GM21529 (cell line): ENCODE measurements around the gene RPTOR.
A peak's percentile ranks its signal among the peaks of the same experiment; 100 is the strongest.
"Not testable (repeated sequence)": the region's sequence is repeated elsewhere in the genome, so short reads cannot be mapped to it uniquely, and the experiment has no call there.

Experiments
- ATAC-seq: cut with Tn5 transposase; IDR thresholded peaks from one replicate; pipeline ENCODE4 v1.9.1; 2021; ENCODE audit not compliant: unreplicated experiment

The RPTOR gene

DNA sequence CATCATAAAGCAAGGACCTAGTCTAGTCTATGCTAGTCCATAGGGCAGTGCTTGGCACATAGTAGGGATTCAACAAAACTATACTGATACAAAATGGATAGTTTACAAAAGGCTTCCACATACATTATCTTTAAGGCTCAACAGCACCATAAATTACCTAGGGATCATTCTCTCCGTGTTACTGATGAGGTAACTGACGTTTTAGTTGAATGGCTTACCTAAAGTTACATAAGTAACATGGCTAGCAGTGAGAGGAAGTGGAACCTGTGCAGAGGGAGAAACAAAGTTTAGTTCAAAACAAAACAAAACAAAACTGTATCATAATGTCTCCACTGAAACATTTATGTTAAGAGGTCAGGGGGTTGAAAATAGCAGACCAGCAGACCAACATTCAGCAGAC lies 7.9 kb downstream of the RPTOR start:
- ATAC-seq = no peak

DNA sequence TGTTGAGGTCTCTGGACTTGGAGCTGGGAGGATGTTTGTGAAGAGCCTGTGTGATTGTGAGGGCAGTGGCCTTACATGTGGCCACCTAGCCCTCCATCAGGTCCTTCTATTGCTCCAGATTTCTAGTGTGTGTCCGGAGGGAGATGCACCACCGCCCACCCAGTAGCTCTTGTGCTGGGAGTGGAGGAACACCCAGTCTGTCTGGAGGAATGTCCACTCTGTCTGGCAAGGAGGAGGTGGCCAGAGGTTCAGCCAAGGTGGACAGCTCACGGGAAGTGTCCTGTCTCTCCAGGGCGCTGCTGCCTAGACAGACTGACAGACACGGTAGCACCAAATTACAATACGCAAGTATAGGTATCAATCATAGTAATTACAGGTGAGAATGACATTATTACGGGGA lies 10.6 kb downstream of the RPTOR start:
- no peak for ATAC-seq

DNA sequence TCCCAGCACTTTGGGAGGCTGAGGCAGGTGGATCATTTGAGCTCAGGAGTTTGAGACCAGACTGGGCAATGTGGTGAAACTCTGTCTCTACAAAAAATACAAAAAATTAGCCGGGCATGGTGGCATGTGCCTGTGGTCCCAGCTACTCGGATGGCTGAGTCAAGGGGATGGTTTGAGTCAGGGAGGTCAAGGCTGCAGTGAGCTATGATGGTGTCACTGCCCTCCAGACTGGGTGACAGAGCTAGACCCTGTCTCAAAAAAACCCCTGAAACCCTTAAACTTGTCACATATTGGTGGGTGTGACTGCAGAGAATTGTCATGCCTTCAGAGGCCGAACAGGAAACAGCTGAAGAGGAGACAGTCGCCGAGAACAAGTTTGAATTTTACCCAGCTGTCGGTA lies 13.4 kb downstream of the RPTOR start:
- no peak for ATAC-seq

DNA sequence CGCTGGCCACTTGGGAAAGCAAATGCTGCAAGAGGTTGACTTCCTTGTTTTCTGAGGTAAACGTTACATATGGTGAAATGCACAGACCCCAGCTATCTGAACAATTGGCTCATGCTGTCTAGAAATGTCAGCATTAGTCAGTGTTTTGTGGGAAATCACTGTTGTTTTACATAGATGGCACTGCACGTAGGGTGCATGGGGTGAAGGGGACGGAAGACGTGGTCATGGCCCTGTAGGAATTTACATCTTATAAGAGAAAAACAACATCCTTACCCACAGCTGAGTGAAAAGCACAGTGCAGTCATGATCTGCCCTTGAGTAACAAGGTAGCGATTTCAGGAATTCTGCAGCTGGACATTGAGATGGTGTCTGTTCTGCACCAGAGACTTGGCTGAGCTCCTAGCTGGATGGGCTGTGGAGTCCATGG lies 15.2 kb downstream of the RPTOR start:
- ATAC-seq = no peak

DNA sequence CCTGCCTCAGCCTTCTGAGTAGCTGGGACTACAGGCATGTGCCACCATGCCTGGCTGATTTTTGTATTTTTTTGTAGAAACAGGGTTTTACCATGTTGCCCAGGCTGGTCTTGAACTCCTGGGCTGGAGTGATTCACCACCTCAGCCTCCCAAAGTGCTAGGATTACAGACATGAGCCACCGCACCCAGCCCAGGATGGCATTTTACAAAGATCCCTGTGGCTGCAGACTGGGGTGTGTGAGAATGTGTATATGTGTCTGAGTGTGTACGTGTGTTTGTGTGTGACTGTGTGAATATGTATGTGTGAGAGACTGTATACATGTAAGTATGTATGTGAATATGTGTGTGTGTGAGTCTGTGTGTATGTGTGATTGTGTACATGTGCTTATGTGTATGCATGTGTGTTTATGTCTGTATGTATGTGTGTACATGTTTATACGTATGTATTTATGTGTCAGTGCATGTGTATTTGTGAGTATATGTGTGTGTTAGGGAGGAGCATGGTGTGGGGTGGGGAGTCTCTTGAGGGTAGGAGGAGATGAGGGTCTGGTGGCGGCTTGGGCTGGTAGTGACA lies 17.0 kb downstream of the RPTOR start:
- no peak for ATAC-seq

DNA sequence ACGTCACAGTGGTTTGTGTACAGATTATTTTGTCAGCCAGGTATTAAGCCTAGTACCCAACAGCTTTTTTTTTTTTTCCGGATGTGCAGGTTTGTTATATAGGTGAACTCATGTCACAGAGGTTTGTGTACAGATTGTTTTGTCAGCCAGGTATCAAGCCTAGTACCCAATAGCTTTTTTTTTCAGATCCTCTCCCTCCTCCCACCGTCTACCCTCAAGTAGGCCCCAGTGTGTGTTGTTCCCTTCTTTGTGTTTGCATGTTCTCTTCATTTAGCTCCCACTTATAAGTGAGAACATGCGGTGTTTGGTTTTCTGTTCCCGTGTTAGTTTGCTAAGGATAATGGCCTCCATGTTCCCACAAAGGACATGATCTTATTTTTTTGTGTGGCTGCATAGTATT lies 19.9 kb downstream of the RPTOR start:
- no peak for ATAC-seq

DNA sequence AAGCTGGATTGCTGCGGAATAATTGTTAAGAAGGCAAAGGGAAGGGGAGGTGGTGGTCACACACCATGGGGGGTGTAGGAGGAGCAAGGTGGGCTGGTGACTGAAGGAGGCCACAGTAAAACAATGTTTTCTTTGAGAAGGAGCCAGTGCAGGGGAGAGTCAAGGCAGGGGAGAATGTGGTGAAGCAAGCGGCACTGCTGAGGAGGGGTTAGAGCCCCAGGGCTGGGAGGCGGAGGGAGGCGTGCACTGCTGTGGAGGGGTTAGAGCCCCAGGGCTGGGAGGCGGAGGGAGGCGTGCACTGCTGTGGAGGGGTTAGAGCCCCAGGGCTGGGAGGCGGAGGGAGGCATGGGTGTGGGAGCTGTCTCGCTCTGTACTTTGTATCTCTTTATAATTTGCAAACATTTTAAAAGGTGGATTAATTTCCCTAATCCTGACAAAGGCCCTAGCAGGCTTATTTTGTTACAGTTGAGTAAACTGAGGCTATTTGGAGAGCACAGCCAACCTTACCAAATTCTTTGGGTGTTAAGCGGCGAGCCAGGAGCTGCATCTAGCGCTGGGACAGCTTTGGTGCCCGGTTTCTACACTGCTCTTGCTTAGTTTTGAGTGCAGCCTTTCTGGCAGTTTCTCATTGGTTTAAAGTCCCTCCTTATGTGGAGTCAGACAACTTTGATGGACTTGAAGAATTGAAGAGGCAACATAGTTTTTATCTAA lies 20.9 kb downstream of the RPTOR start:
- ATAC-seq = no peak

DNA sequence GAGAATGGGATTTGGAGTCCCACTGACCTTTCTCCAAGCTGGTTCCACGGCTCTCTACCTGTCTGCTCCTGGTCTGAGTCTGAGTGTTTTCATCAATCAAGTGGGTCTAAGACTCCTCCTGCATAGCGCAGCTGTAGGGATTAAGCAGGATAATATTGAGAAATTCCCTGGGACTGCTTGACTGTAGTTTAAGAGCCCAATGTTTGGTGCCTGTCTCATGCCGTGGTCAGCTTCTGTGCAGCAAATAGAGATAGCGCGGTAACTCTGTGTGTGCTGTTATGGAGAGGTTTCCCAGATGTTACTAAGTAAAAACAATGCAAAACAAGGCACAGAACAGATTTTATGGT lies 21.4 kb downstream of the RPTOR start:
- ATAC-seq = no peak

DNA sequence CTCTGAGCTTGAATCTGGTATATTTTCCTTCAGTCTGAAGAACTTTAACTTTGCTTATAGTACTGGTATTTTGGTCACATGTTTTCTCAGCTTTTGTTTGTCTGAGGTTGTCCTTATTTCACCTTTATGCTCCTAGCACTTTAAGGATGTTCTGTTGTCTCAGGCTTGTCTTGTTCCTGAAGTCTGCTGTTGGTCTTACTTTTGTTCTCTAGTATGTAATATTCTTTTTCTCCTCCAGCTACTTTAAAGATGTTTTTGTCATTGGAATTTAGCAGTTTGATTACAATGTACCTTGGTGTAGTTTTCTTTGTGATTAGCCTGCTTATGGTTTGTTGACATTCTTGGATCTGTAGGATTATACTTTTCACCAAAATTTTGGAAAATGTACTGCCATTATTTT lies 23.6 kb downstream of the RPTOR start:
- ATAC-seq = no peak

DNA sequence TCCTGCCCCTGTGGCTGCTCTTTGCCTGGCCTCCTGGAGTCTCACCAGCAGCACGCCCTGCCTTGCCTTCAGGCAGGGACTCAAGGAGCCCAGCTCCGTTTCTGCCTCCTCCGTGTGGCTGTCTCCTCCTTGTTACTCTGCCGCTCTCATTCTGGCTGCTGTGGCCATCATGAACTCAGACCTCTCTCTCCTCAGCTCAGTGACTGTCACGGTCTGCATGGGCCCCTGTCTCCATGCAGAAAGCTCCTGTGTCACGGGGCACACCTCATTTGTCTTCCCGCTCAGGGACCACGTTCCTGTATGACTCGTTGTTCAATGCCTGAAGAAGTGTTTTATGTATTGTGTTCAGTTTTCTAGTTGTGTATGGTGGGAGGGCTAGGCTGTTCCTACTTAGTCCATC lies 25.3 kb downstream of the RPTOR start:
- no peak for ATAC-seq

DNA sequence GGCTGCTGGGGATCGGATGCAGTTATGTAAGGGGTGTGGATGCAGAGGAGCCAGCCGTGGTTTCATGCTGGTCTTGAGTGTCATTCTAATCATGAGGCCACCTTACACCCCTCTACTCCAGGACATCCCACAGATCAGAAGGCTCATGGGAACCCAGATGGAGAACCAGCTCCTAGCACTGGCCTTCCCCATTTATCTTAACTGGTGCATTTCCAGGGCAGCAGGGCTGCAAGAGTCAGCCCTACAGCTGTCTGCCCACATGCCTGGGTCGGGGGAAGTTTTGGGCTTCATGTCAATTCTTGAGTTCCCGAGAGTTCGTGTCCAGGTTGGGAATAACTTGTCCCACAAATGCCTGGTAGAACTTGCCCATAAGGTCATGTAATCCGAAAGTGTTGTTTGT lies 29.1 kb downstream of the RPTOR start:
- no peak for ATAC-seq

DNA sequence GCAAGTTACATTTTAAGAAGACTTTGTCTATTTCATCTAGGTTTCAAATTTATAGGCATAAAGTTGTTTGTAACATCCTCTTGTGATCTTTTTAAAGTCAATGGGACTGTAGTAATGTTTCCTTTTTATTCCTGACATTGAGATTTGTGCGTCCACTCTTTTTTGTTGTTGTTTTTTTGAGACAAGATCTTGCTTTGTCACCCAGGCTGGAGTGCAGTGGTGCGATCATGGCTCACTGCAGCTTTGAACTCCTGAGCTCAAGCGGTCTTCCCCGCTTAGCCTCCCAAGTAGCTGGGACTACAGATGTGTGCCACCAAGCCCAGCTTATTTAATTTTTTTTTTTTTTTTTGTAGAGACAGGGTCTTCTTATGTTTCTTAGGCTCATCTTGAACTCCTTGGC lies 29.9 kb downstream of the RPTOR start:
- no peak for ATAC-seq

DNA sequence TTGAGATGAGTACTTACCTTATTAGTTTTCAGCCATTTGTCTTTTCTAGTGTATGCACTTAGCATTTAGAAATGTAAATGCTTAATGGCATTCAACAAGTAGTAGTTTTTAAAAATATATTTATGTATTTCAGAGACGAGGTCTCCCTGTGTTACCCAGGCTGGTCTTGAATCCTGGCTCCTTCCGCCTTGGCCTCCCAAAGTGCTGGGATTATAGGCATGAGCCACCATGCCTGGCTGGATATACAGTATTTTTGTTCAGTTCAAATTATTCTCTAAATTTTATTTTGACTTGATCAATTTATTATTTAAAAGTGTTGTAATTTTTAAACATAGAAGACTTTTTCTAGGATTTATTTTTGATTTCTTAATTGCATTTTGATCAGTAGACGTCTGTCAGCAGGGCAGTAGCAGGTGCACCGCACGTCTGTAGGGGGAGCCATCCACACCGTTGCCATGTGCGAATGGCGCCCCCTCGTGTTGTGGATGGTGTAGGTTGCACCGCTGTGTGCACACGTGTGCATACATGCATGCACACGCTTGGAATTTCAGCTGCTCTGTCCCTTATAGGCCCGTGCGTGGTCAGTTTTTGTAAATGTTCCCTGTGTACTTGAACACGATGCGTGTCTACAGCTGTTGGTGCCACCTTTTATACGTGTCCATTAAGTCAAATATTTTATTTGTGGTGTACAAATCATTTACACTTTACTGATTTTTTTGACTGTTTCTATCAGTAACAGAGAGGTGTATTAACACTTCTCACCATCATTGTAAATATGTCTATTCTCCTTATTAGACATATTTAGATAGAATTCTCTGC lies 30.6 kb downstream of the RPTOR start:
- ATAC-seq = peak; percentile 83

DNA sequence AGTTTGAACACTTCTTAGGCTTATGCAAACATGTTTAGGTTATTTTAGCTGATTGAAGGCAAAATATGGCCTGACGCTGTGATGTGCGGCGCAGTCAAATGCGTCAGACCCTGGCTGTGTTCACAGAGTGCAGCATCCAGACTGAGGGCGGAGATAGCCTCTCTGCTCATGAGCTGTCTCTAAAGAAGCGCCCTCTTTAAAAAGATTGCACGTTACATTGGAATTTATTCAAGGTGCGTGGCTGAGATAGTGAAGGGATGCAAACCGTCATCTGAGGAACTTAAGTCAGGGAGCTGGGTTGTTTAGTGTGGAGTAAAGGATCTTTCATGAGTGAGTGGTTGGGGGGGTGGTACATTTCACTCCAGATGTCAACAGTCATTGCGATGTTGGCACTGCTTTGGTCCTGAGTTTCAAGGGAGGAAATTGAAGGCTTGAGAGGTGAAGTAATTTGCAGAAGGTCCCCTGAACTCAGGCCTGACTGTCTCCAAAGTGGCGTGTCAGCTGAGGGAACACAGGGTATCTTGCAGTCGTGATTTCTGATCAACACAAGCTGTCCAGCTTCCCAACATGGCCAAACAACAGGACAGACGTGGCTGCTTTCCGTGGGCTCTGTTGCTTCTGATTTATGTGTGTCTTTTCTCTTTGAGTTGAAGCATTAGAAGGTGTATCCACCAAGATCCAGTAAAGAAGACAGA lies 33.4 kb downstream of the RPTOR start:
- ATAC-seq = no peak

DNA sequence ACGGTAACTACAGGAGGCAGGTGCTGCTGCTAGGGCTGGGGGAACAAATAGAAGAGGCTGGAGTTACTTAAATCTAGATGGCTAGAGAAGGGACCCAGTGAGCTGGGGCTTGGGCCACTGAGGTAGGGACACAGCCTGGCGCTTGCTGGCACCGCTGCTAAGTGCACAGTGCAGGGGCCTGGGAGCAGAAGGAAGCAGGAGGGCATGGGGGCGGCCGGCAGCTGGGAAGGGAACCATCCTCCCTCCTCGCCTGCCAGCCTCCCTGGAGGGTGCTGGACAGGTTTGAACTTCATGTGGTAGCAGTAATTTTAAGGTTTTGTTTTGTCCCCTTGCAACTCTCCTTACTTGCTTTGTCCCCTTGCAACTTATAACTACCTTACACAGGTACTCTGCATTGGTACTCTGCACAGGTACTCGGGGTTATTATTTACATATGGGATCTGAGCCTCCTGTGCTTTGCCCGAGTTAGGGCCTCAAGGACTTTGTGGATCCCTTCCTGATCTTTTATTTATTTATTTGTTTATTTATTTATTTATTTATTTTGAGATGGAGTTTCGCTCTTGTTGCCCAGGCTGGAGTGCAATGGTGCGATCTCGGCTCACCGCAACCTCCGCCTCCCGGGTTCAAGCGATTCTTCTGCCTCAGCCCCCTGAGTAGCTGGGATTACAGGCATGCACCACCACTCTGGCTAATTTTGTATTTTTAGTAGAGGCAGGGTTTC lies 34.2 kb downstream of the RPTOR start:
- ATAC-seq = not testable (repeated sequence)

DNA sequence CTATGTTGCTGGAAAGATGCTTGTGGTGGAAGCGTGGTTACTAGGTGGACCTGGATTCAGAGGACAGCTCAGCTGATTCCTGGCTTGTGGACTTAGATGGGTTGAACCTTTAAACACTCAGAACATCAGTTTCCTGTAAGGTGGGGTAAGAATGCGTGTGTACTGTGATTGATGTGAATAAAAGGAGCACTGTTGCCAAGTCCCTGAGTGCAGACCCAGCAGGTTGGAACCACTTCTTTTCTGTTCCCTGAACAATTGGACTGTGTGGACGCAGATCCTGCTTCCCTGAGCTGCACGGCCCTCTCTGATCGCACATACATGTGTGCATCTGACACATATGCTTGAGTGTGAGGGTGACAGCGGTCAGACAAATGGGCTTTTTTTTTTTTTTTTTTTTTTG lies 37.5 kb downstream of the RPTOR start:
- no peak for ATAC-seq

DNA sequence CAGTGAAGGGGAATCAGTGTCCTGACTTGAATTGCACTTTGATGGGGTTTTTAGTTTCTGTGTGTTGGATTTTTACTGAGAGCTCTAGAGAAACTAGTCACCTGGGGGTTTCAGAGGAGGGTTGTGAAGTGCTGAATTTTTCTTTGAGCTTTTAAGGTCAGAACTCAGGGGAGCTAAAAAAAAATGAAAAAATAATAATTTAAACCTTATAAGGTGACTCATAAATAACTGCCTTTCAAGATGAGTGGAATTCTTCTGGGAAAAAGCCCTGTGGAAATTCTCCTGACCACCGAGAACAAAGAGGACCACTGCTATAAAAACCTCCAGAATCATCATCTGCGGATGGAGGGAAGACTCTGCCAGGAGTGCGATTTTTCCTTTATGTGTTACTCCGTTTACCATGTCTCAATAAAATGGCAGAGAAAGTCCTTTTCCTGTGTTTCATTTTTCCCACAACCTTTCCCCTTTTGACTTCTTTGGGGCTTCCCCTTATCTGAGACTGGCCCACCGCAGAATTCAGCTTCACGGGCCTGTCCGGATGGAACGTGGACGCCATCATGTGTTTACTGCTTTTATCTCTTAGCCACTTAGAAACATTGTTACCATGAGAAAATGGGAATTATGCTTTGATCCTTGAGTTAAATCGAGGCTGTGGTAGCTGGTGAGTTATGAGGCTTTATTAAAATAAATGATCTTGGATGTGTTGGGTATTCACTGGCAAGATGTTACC lies 39.7 kb downstream of the RPTOR start:
- ATAC-seq = no peak

DNA sequence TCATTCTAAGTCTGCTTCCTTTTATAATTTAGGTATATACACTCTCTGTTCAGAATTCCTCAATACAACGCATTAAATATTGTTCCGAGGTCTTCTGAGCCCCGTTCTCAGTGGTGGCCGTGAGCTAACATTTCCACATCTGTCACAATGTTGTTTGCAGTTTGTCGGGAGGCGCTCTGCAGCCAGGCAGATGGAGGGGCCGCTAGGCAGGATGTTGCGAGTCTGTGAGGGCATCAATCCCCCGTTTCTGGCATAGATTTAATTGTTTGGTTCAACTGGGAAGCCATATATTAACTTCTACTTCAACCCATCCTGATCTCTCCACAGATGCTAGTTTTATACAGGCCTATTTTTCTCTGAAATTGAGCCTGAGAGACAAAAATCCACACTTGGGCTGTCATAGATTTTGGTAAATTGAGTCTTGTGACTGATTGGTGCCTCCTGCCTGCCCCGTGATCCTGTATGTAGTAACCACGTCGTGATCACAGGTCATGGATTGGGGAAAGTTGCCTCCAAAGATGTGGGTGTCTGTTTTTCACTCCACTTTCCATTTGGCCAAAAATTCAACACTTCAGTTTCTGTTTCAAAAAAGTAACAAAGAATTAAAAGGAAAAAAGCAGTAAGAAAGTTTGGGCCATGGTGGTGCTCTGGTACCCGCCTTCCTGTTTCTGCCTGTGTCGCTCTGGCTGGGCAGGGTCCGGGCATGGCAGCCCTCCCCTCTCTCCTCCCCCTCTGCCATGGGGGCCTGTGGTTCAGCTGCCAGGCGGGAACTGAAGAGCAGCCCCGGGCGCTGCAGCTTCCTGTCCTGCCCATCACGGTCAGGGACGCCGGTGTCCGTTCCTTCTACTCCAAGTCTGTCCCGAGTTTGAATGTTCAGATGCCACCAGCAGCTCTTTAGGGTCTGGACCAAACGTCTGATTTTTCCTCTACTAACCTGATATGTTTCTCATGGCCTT lies 41.5 kb downstream of the RPTOR start:
- no peak for ATAC-seq

DNA sequence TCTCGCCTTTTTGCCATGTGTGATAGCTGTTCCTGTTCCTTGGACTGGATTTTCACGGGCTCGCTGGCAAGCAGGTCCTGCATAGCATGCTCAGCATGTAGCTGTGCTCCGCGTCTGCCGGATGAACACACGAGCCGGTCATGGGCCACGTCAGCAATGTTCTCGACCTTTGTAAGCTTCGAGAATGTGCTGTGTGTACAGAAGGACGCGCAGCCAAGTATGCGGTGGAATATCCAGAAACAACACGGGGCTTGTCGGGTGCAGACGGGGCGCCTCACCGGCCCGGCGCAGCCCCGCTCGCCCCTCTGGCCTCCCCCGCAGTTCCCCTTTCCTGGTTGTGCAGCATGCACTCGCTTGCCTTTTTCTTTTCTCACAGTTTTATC lies 42.2 kb downstream of the RPTOR start:
- ATAC-seq = no peak
